Head of caudate nucleus (tissue), 42 donors: ENCODE results near the gene MYO7A.

Experiments used
- DNase-seq, 42 donors: peaks; one replicate each; pipeline versions ENCODE4 v3.0.0 to v3.0.0-alpha.2; 2020 to 2021; ENCODE audit warnings: mixed read lengths in 7 of 42
- intact Hi-C: fragments of 100-400 bp; cut with DNase I; formaldehyde crosslinking; loops from one replicate; pipeline ENCODE4 v1.15.0; 2022

Gene MYO7A

GRCh38 chr11:77212314-77213007, 84.4 kb downstream of the MYO7A start:
- intact Hi-C loops = no loop called here
- DNase-seq = no peak

GRCh38 chr11:77213029-77213579, 85.1 kb downstream of the MYO7A start:
- intact Hi-C loops = no loop called here
- no peak for DNase-seq

GRCh38 chr11:77213589-77214428, 85.8 kb downstream of the MYO7A start:
- DNase-seq = no peak
- intact Hi-C loops = no loop called here

GRCh38 chr11:77214557-77214956, 86.5 kb downstream of the MYO7A start:
- no peak for DNase-seq
- intact Hi-C loops = no loop called here

GRCh38 chr11:77215106-77215505, 87.1 kb downstream of the MYO7A start:
- intact Hi-C loops = no loop called here
- DNase-seq = no peak

- no peak for DNase-seq
- intact Hi-C loops = no loop called here
Measured at GRCh38 chr11:77217156-77217555, 89.1 kb downstream of the MYO7A start.

GRCh38 chr11:77223797-77224196, 95.8 kb downstream of the MYO7A start:
- no peak for DNase-seq
- intact Hi-C loops = no loop called here

GRCh38 chr11:77230878-77231605, 103.0 kb downstream of the MYO7A start:
- intact Hi-C loops = no loop called here
- no peak for DNase-seq

GRCh38 chr11:77231800-77232199, 103.8 kb downstream of the MYO7A start:
- intact Hi-C loops = no loop called here
- DNase-seq = no peak

- intact Hi-C loops = no loop called here
Measured at GRCh38 chr11:77232242-77232641, 104.2 kb downstream of the MYO7A start.

GRCh38 chr11:77233011-77233410, 105.0 kb downstream of the MYO7A start:
- intact Hi-C loops = no loop called here
- no peak for DNase-seq

More at GRCh38 chr11:77232242-77232641, 104.2 kb downstream of the MYO7A start:
- no peak for DNase-seq

GRCh38 chr11:77236901-77237300, 108.9 kb downstream of the MYO7A start:
- intact Hi-C loops = no loop called here
- DNase-seq = no peak

- no peak for DNase-seq
- intact Hi-C loops = no loop called here
Measured at GRCh38 chr11:77244277-77245027, 116.4 kb downstream of the MYO7A start.

- DNase-seq = no peak
- intact Hi-C loops = no loop called here
Measured at GRCh38 chr11:77249427-77249826, 121.4 kb downstream of the MYO7A start.

GRCh38 chr11:77250881-77251640, 123.0 kb downstream of the MYO7A start:
- intact Hi-C loops = no loop called here
- no peak for DNase-seq

- intact Hi-C loops = no loop called here
- no peak for DNase-seq
Measured at GRCh38 chr11:77252555-77253270, 124.7 kb downstream of the MYO7A start.

- no peak for DNase-seq
- intact Hi-C loops = no loop called here
Measured at GRCh38 chr11:77253690-77254089, 125.6 kb downstream of the MYO7A start.

GRCh38 chr11:77259641-77260040, 131.6 kb downstream of the MYO7A start:
- intact Hi-C loops = no loop called here
- no peak for DNase-seq
